K562 (cell line): ENCODE data around the gene ZMIZ1.

Experiments
- ATF3 ChIP-seq, 2 experiments: fragments of 450-650 bp in 1 of 2; sonication (generic) in 1 of 2; formaldehyde crosslinking in 1 of 2; IDR thresholded peaks in 1 of 2; conservative IDR thresholded peaks in 1 of 2; 2 replicates each; pipeline versions ENCODE4 v1.6.1 to v1.8.1; 2016 to 2023; ENCODE audit warnings: mild to moderate bottlenecking in 2 of 2, moderate library complexity in 2 of 2, inconsistent platforms in 1 of 2, missing genetic modification reagents in 1 of 2
- BACH1 ChIP-seq: fragments of 200-800 bp; sonication (Bioruptor generic); IDR thresholded peaks from 2 replicates; pipeline ENCODE4 v1.6.1; 2016; ENCODE audit warnings: missing genetic modification characterization, missing compliant biosample characterization
- CBX5 ChIP-seq: IDR thresholded peaks from 2 replicates; pipeline ENCODE4 v1.6.1; 2014; ENCODE audit warnings: low read depth, borderline replicate concordance
- ELK1 ChIP-seq: sonication (generic); formaldehyde crosslinking; IDR thresholded peaks from 2 replicates; pipeline ENCODE4 v1.8.1; 2022; ENCODE audit warnings: missing genetic modification reagents
- FOXK2 ChIP-seq, 2 experiments: fragments of 450-650 bp; IDR thresholded peaks in 1 of 2; conservative IDR thresholded peaks in 1 of 2; 2 replicates each; pipeline ENCODE4 v1.6.1; 2016; ENCODE audit warnings: low read depth in 2 of 2, mild to moderate bottlenecking in 1 of 2
- MTA2 ChIP-seq: fragments of 450-650 bp; IDR thresholded peaks from 2 replicates; pipeline ENCODE4 v1.6.1; 2016; ENCODE audit warnings: low read depth
- NFXL1 ChIP-seq: fragments of 450-650 bp; formaldehyde crosslinking; IDR thresholded peaks from 2 replicates; pipeline ENCODE4 v1.4.0; 2021; ENCODE audit warnings: mild to moderate bottlenecking
- PATZ1 ChIP-seq: fragments of 250-450 bp; sonication (Bioruptor Pico); IDR thresholded peaks from 2 replicates; pipeline ENCODE4 v1.5.0; 2020; ENCODE audit warnings: mild to moderate bottlenecking, borderline replicate concordance
- TBL1XR1 ChIP-seq, 2 experiments: IDR thresholded peaks; 2 replicates each; pipeline ENCODE4 v1.6.1; 2012; ENCODE audit warnings: improper control_type of control experiment in 2 of 2, low read length in 2 of 2, mild to moderate bottlenecking in 1 of 2
- ZBTB2 ChIP-seq: fragments of 450-650 bp; IDR thresholded peaks from 2 replicates; pipeline ENCODE4 v1.6.1; 2016; ENCODE audit warnings: antibody characterized with exemption
- ZFP30 ChIP-seq: fragments of 250-450 bp; sonication (Bioruptor Pico); IDR thresholded peaks from 2 replicates; pipeline ENCODE4 v1.8.0; 2022; ENCODE audit warnings: moderate library complexity, mild to moderate bottlenecking, inconsistent platforms, borderline replicate concordance
- ZNF384 ChIP-seq: IDR thresholded peaks from 2 replicates; pipeline ENCODE4 v1.6.1; 2012; ENCODE audit warnings: low read depth, low read length, improper control_type of control experiment

GRCh38 chr10:79069325-79070080, 737 bp downstream of the ZMIZ1 start:
- TF ChIP-seq FOXK2 (conservative IDR thresholded peaks at IDR 0.05 in 1 of 2, IDR thresholded peaks at IDR 0.05 in 1 of 2; ENCODE audit: low read depth in 2 of 2) (no peak), CBX5 (no peak), ELK1 (CRISPR knock-in tag) (no peak), MTA2 (no peak), PATZ1 (no peak), NFXL1 (CRISPR knock-in tag) (no peak), ZNF384 (no peak), BACH1 (tag) (no peak), ZFP30 (no peak), ATF3 (IDR thresholded peaks at IDR 0.05) (no peak), ATF3 (CRISPR knock-in tag; conservative IDR thresholded peaks at IDR 0.05) (no peak), TBL1XR1 (IDR thresholded peaks at IDR 0.05; ENCODE audit: low read length in 2 of 2) (no peak), ZBTB2 (peak; percentile 30; the same call in 1 of the 2 replicates)
